K562 (cell line): ENCODE data around the gene KRTCAP2. TPM values are rescaled to one million over a fixed set of nuclear protein-coding genes. Genes with fewer than 3 reads are reported as not detected.

Experiments
- ATAC-seq: fragments of 200-7000 bp; cut with Tn5 transposase; 3 replicates; pipeline ENCODE4 v1.9.1; 2020; ENCODE audit warnings: moderate library complexity
- BruUV-seq: library from RNA; stranded (reverse); fragments of 400-500 nt; replicated peaks from 2 replicates; lab custom pipeline; 2021; lab: Mats Ljungman, UMichigan
- CTCF ChIA-PET: fragments of 300-600 bp; formaldehyde crosslinking; extraction: SDS; loops from one replicate; lab custom pipeline; 2021; ENCODE audit warnings: low intra/inter-chr PET ratio; lab: Yijun Ruan, JAX
- POLR2A ChIA-PET: fragments of 300-600, 350-650 bp; sonication (Branson Sonifier 250); formaldehyde crosslinking; extraction: SDS; loops from one replicate; lab custom pipeline; 2021; ENCODE audit warnings: antibody characterized with exemption, inconsistent platforms; lab: Yijun Ruan, JAX
- DNase-seq, 4 experiments: peaks; one replicate each; pipeline versions ENCODE4 v3.0.0 to v3.0.0-alpha.2; 2011 to 2018; ENCODE audit warnings: low spot score in 3 of 4, mixed read lengths in 3 of 4; ENCODE audit errors: extremely low read depth in 1 of 4
- FAIRE-seq: peaks from 2 replicates; lab custom pipeline; 2011; peaks lifted over from hg19 to GRCh38; lab: Jason Lieb, UNC
- H2AFZ ChIP-seq: 2 replicates; pipeline ENCODE4 v1.6.0; 2011; ENCODE audit warnings: low read depth, low read length, control low read depth, inconsistent platforms
- H3K27ac ChIP-seq: fragments of 200-600 bp; 3 replicates; pipeline ENCODE4 v1.8.0; 2011; ENCODE audit warnings: low read depth, mild to moderate bottlenecking, control low read depth, inconsistent platforms, low read length, moderate library complexity, mixed read lengths; ENCODE audit errors: extremely low read depth
- H3K27me3 ChIP-seq, 2 experiments: fragments of 300-600 bp in 1 of 2; 2 replicates in 1 of 2; 3 replicates in 1 of 2; pipeline versions ENCODE4 v1.6.0 to v1.8.0; 2011; ENCODE audit warnings: inconsistent platforms in 2 of 2, low read length in 2 of 2, mild to moderate bottlenecking in 1 of 2, mixed read lengths in 1 of 2, moderate library complexity in 1 of 2; ENCODE audit not compliant: control insufficient read depth in 2 of 2, insufficient read depth in 2 of 2
- H3K36me3 ChIP-seq: fragments of 300-600 bp; 3 replicates; pipeline ENCODE4 v1.8.0; 2011; ENCODE audit warnings: mild to moderate bottlenecking, low read length, inconsistent platforms; ENCODE audit not compliant: control insufficient read depth, insufficient read depth
- H3K4me1 ChIP-seq, 2 experiments: fragments of 200-600 bp in 1 of 2; replicated peaks in 1 of 2; 2 replicates in 1 of 2; 3 replicates in 1 of 2; pipeline versions ENCODE4 v1.5.1 to v1.8.0; 2011; ENCODE audit warnings: inconsistent platforms in 2 of 2, low read length in 2 of 2, mild to moderate bottlenecking in 1 of 2, mixed read lengths in 1 of 2, moderate library complexity in 1 of 2; ENCODE audit not compliant: control insufficient read depth in 2 of 2, insufficient read depth in 2 of 2
- H3K4me2 ChIP-seq: 2 replicates; pipeline ENCODE4 v1.6.1; 2011; ENCODE audit warnings: low read length, control low read depth, inconsistent platforms, mixed read lengths; ENCODE audit not compliant: insufficient read depth
- H3K4me3 ChIP-seq: fragments of 200-600 bp; sonication (generic), shearing (Covaris generic); 2 replicates; pipeline ENCODE4 v1.5.1; 2016; ENCODE audit warnings: control low read depth, inconsistent platforms
- H3K79me2 ChIP-seq: fragments of 200-600 bp; 3 replicates; pipeline ENCODE4 v1.8.0; 2011; ENCODE audit warnings: low read length, inconsistent platforms; ENCODE audit not compliant: control insufficient read depth, insufficient read depth
- H3K9ac ChIP-seq, 2 experiments: 2 replicates each; pipeline versions ENCODE4 v1.6.0 to v1.6.1; 2011; ENCODE audit warnings: low read depth in 2 of 2, low read length in 2 of 2, control low read depth in 1 of 2, inconsistent platforms in 1 of 2, mild to moderate bottlenecking in 1 of 2, mixed read lengths in 1 of 2; ENCODE audit not compliant: insufficient read depth in 1 of 2
- H3K9me1 ChIP-seq: one replicate; pipeline ENCODE4 v1.6.0; 2011; ENCODE audit warnings: inconsistent platforms, mild to moderate bottlenecking, low read length, moderate library complexity; ENCODE audit not compliant: control insufficient read depth, insufficient read depth
- H3K9me3 ChIP-seq: replicated peaks from 2 replicates; pipeline ENCODE4 v1.5.1; 2011; ENCODE audit warnings: low read depth, low read length, inconsistent platforms; ENCODE audit not compliant: control insufficient read depth, insufficient read depth
- H4K20me1 ChIP-seq: replicated peaks from 2 replicates; pipeline ENCODE4 v1.6.1; 2011; ENCODE audit warnings: low read length, inconsistent platforms, mixed read lengths; ENCODE audit not compliant: control insufficient read depth, insufficient read depth
- C11orf30 ChIP-seq: fragments of 450-650 bp; IDR thresholded peaks from 2 replicates; pipeline ENCODE4 v1.6.1; 2016; ENCODE audit warnings: low read depth, mild to moderate bottlenecking
- ZNF316 ChIP-seq: fragments of 450-650 bp; IDR thresholded peaks from 2 replicates; pipeline ENCODE4 v1.6.1; 2016
- WGBS: fragments of 100-300 bp; shearing (Covaris generic); methylation state at CpG from one replicate; pipeline ENCODE4 v1.1.6; 2016; ENCODE audit warnings: low coverage, mixed read lengths; ENCODE audit not compliant: insufficient coverage; ENCODE audit errors: missing lambda C conversion rate; 5-methylcytosine and 5-hydroxymethylcytosine counted together
- in situ Hi-C: fragments of 300-500 bp; cut with MboI; formaldehyde crosslinking; loops from 4 replicates; pipeline ENCODE4 v1.15.0; 2018; ENCODE audit warnings: inconsistent platforms, mixed read lengths
- intact Hi-C: fragments of 100-400 bp; cut with micrococcal nuclease; formaldehyde crosslinking; loops from 2 replicates; pipeline ENCODE4 v1.14.2; 2022
- polyA plus RNA-seq, 8 experiments: library from polyadenylated mRNA; depleted of rRNA in 4 of 8; stranded (reverse) in 5 of 8; unstranded in 3 of 8; fragments of >200 nt; fragmentation: Nextera tagmentation in 2 of 8; fragmentation: Illumina TruSeq in 1 of 8; extraction: Ambion mirVana in 2 of 8; extraction: Trizol in 1 of 8; gene quantifications; 2 replicates each; pipeline versions ENCODE4 v1.2.1 to v1.2.3, GENCODE V29; 2011 to 2014; ENCODE audit warnings: inconsistent platforms in 1 of 8, missing spikeins in 1 of 8
- total RNA-seq, 7 experiments: library from RNA; depleted of rRNA in 6 of 7; stranded (reverse); fragments of >200 nt in 6 of 7; fragmentation: Illumina TruSeq in 2 of 7; extraction: Trizol in 2 of 7; gene quantifications; 2 replicates each; pipeline versions ENCODE4 v1.2.1 to v1.2.3, GENCODE V29; 2011 to 2021; ENCODE audit warnings: low replicate concordance in 1 of 7
- TF ChIP-seq, protein P1 (sequence below): fragments of 450-650 bp; IDR thresholded peaks from 2 replicates; pipeline ENCODE4 v1.6.1; 2018; ENCODE audit not compliant: partially characterized antibody

Gene KRTCAP2
- total and polyA plus RNA-seq, 9 of the 15 experiments (the other 6 are each of a cell fraction or from before 2014, with no cell fraction given), result 126 to 436 (median 244) TPM

- FAIRE-seq, result no peak
- intact Hi-C loops (no loop called here), in situ Hi-C loops (no loop called here)
- CTCF ChIA-PET, result no interaction called here
- H3K4me2 ChIP-seq, result no peak overlapping the region
- H3K79me2 ChIP-seq, result no peaks in the 10 kb centered on the region
- no peak overlapping the region for H3K9ac ChIP-seq
- WGBS, result 9% methylated on average over 1 of the region's 1 CpG
- no peaks in the 10 kb centered on the region for H3K9me3 ChIP-seq
- H3K4me3 ChIP-seq, result no peak overlapping the region
- H3K27me3 ChIP-seq, result no peaks in the 10 kb centered on the region
- H3K27ac ChIP-seq, result no peak overlapping the region
- POLR2A ChIA-PET, result interaction anchor here (0.9 kb wide), 1 partner anchor 35 kb away, joined by 3 read pairs; no protein-coding TSS in a partner anchor
- TF ChIP-seq C11orf30 (peak; percentile 19; the same call in 1 of the 2 replicates), ZNF316 (peak; percentile 39; the same call in 1 of the 2 replicates)
- TF ChIP-seq, protein P1, sequence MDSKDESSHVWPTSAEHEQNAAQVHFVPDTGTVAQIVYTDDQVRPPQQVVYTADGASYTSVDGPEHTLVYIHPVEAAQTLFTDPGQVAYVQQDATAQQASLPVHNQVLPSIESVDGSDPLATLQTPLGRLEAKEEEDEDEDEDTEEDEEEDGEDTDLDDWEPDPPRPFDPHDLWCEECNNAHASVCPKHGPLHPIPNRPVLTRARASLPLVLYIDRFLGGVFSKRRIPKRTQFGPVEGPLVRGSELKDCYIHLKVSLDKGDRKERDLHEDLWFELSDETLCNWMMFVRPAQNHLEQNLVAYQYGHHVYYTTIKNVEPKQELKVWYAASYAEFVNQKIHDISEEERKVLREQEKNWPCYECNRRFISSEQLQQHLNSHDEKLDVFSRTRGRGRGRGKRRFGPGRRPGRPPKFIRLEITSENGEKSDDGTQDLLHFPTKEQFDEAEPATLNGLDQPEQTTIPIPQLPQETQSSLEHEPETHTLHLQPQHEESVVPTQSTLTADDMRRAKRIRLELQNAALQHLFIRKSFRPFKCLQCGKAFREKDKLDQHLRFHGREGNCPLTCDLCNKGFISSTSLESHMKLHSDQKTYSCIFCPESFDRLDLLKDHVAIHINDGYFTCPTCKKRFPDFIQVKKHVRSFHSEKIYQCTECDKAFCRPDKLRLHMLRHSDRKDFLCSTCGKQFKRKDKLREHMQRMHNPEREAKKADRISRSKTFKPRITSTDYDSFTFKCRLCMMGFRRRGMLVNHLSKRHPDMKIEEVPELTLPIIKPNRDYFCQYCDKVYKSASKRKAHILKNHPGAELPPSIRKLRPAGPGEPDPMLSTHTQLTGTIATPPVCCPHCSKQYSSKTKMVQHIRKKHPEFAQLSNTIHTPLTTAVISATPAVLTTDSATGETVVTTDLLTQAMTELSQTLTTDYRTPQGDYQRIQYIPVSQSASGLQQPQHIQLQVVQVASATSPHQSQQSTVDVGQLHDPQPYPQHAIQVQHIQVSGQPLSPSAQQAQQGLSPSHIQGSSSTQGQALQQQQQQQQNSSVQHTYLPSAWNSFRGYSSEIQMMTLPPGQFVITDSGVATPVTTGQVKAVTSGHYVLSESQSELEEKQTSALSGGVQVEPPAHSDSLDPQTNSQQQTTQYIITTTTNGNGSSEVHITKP, result no peak
- no peaks in the 10 kb centered on the region for H3K9me1 ChIP-seq
- H3K36me3 ChIP-seq, result no peaks in the 10 kb centered on the region
- H4K20me1 ChIP-seq, result no peaks in the 10 kb centered on the region
- peak in 1 of 4 experiments; percentile 5 for DNase-seq
- no peak overlapping the region for H2AFZ ChIP-seq
- no TSS peak for BruUV-seq
- H3K4me1 ChIP-seq, result no peaks in the 10 kb centered on the region; a peak in 1 of 5 replicates
- ATAC-seq, result no peak
Observed at GRCh38 chr1:155158991-155159390, 14.1 kb downstream of the KRTCAP2 start.
